KOPT-K1 (cell line): Measurements from ENCODE around the gene FADS3.

ENCODE experiments used
- H3K27ac ChIP-seq: fragments of 200-600 bp; sonication (generic); 2 replicates; pipeline ENCODE4 v1.5.1; 2016; ENCODE audit warnings: antibody characterized with exemption, mild to moderate bottlenecking, low read depth, low read length; ENCODE audit not compliant: poor library complexity, severe bottlenecking
- H3K36me3 ChIP-seq: fragments of 200-600 bp; sonication (generic); 2 replicates; pipeline ENCODE4 v1.5.1; 2017; ENCODE audit warnings: antibody characterized with exemption, mild to moderate bottlenecking, low read length, moderate library complexity; ENCODE audit not compliant: insufficient read depth
- H3K9me3 ChIP-seq: fragments of 200-600 bp; sonication (generic); 2 replicates; pipeline ENCODE4 v1.5.1; 2017; ENCODE audit warnings: antibody characterized with exemption, low read length, mild to moderate bottlenecking; ENCODE audit not compliant: insufficient read depth, poor library complexity, severe bottlenecking

FADS3 gene

DNA sequence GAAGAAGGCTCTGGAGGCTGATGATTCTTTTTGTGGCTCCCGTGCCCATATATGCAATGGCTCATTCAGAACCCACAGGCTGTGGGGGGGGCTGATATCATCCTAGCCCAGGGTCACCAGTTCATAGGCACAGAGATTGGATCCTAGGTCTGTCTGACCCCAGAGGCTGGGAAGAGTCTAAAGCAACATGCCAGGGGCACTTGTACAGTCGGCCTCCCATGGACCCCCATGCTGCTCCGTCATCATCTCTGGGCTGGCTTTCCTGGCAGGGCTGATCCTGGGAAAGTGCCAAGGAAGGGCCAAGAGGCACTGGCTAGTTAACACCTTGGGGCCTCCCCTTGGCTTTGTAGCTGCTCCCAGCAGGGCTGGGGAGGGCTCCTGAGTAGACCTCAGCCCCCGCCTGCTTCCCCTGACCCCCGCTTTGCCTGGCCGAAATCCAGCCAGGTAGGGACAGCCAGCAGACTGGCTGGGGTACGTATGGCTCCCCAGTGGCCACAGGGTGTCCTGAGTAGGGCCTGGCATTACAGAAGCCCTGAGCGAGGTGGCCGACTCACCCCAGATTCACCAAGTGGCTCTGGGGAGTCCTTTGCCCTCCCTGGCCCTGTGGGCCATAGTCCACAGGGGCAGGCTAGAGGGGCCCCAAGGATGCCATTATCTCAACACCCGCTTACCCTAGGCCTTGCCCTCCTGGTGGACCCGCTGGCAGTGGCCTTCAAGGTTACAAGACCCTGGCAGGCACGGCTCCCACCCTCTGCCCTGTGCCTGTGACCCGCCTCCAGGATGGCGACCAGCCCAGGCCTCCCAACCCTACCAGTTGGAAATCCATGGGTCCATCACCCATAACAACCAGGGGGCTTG, 22.5 kb downstream of the FADS3 start:
- H3K27ac ChIP-seq, result no peak overlapping the region
- H3K9me3 ChIP-seq, result no peaks in the 10 kb centered on the region
- H3K36me3 ChIP-seq, result peaks cover 38% of the 10 kb centered on the region

DNA sequence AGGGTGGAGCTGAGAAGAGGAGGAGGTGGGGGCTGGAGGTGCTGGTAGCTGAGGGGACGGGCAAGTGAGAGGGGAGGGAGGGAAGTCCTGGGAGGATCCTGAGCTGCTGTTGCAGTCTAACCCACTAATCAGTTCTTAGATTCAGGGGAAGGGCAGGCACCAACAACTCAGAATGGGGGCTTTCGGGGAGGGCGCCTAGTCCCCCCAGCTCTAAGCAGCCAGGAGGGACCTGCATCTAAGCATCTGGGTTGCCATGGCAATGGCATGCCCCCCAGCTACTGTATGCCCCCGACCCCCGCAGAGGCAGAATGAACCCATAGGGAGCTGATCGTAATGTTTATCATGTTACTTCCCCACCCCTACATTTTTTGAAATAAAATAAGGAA, 24.4 kb downstream of the FADS3 start:
- H3K36me3 ChIP-seq, result peaks cover 57% of the 10 kb centered on the region
- H3K9me3 ChIP-seq, result no peaks in the 10 kb centered on the region
- H3K27ac ChIP-seq, result no peak overlapping the region

DNA sequence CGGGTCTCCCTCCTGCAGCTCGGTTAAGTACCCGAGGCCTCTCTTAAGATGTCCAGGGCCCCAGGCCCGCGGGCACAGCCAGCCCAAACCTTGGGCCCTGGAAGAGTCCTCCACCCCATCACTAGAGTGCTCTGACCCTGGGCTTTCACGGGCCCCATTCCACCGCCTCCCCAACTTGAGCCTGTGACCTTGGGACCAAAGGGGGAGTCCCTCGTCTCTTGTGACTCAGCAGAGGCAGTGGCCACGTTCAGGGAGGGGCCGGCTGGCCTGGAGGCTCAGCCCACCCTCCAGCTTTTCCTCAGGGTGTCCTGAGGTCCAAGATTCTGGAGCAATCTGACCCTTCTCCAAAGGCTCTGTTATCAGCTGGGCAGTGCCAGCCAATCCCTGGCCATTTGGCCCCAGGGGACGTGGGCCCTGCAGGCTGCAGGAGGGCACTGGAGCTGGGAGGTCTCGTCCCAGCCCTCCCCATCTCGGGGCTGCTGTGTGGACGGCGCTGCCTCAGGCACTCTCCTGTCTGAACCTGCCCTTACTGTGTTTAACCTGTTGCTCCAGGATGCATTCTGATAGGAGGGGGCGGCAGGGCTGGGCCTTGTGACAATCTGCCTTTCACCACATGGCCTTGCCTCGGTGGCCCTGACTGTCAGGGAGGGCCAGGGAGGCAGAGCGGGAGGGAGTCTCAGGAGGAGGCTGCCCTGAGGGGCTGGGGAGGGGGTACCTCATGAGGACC, 25.0 kb downstream of the FADS3 start:
- H3K36me3 ChIP-seq, result peaks cover 62% of the 10 kb centered on the region
- H3K9me3 ChIP-seq, result no peaks in the 10 kb centered on the region
- no peak overlapping the region for H3K27ac ChIP-seq

DNA sequence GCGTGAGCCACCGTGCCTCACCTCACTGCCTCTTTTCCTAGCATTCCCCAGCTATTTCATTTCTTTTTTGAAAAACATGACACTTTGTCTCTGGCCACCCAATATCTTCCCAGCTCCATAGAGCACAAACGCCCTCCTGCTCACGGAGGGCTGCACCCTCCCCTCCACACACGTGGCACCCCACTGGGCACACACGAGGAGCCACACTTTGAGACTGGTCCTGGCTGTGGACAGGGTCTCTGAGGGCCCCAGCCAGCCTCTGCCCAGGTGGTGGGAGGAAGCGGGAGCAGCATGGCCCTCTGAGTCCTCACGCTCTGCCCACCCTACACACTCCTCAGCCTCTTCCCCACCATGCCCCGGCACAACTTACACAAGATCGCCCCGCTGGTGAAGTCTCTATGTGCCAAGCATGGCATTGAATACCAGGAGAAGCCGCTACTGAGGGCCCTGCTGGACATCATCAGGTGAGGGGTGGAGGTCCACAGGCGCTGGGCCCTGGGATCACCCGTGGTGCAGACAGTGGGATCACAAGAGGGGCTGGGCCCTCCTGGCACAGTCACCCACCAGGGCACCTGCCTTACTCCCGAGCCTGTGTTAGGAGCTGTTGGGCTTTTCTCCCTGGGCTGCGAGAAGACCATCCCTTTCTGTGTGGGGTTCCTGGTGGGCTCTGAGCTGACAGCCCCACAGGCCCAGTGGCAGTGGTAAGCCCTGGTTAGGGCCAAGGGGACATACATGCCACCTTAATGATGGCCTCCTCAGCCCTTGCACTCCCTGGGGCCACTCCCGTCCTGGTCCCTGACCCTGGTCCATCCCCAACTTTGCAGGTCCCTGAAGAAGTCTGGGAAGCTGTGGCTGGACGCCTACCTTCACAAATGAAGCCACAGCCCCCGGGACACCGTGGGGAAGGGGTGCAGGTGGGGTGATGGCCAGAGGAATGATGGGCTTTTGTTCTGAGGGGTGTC, 26.2 kb downstream of the FADS3 start:
- Histone ChIP-seq H3K36me3 (peaks cover 75% of the 10 kb centered on the region), H3K9me3 (no peaks in the 10 kb centered on the region), H3K27ac (no peak overlapping the region)

DNA sequence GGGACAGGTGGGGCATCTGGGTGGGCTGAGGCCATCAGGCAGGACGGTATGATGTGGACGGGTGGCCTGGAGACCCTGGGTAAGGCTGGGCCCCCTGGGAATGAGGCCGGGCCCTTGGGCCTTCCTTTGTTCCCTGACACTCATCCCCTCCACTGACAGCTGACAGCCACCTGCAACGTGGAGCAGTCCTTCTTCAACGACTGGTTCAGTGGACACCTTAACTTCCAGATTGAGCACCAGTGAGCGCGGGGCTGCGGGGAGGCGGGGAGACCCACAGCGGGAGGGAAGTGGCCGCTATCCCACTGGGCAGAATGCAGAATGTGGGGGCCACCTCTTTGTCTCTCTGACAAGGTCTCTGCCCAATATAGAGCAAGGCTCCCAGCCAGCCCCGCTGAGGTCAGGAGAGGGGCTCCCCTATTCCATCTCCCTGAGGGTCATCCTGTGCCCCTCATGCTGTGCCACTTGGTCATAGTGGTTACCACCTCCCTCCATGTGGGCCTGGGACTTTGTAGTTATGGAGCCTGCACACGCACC, 27.7 kb downstream of the FADS3 start:
- Histone ChIP-seq H3K36me3 (peaks cover 90% of the 10 kb centered on the region), H3K27ac (no peak overlapping the region), H3K9me3 (no peaks in the 10 kb centered on the region)

DNA sequence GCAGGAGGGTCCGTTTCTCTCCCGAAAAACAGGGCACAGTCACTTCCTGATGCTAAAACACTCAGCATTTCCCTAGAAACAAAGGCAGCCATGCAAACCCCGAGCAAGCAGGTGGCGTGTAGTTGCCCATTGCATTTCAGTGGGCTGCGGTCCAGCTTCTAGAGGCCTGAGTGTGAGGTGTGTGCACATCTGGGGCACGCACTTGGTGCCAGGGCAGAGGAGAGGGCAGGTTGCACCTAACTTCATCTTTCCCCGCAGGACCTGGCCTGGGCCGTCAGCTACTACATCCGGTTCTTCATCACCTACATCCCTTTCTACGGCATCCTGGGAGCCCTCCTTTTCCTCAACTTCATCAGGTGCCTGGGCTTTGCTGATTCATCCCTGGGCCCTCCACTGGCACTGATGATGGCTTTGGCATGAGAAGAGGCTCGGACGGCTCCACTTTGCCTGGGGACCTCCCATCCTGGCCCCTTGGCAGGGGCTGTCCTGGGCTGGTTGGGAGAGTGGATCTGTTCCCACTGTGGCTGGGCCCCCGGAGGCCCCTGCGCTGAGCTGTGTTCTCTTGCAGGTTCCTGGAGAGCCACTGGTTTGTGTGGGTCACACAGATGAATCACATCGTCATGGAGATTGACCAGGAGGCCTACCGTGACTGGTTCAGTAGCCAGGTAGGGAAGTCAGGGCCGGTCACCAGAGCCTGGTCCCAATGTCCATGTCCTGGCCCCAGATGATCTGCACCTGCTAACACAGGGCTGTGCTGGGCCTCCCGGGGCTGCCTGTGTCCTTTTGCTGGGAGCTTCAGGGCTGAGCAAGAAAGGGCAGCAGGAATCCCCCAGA, 28.4 kb downstream of the FADS3 start:
- Histone ChIP-seq H3K27ac (no peak overlapping the region), H3K36me3 (peaks cover 96% of the 10 kb centered on the region), H3K9me3 (no peaks in the 10 kb centered on the region)

DNA sequence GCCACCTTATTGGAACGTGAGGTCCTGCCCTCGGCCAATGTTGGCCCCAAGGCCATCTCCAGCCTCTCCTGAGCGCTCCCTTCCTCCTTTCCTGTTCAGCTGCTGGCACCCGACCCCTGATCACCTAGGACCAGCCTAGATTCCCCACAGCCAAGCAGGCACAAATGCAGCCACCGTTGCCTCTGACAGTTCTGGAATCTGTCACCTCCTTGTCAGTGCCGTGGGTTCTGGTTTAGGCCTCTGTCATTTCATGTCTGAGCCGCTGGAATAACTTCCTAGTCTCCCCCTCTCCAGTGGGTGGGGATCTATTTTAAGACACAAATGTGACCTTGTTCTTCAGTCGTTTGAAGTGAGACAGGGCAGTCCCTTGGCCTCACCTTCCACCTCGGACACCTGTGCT, 29.7 kb downstream of the FADS3 start:
- peaks cover 100% of the 10 kb centered on the region for H3K36me3 ChIP-seq
- no peaks in the 10 kb centered on the region for H3K9me3 ChIP-seq
- H3K27ac ChIP-seq, result no peak overlapping the region

DNA sequence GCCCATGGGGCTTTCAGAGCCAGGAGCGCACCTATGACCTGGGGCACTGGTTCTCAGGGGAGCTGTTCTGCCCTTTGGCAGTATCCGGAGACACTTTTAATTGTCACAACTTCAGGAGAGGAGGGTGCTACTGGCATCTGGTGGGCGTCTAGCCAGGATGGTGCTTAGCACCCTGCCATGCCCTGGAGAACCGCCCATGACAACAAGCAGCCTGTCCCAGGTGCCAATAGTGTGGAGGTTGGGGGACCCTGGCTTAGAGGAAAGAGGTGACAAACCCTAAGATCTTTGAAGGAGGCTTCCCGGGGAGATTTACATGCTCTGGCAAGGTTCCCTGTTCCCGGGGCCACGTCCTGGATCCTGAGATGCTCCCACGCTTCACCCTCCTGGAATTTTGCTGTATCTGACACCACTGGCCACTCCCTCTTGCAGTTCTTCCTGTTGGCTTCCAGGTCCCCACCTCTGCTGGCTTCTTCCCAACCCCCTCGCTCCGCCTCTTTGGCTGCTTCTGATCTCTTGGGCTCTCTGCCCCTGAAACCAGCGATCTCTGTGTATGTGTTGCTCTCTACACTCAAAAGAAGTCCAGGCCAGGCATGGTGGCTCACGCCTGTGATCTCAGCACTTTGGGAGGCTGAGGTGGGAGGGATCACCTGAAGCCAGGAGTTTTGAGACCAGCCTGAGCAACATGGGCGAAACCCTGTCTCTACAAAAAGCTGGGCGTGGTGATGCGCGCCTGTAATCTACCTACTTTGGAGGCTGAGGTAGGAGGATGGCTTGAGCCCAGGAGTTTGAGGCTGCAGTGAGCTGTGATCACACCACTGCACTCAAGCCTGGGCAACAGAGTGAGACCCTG, 31.1 kb downstream of the FADS3 start:
- Histone ChIP-seq H3K9me3 (no peaks in the 10 kb centered on the region), H3K27ac (no peak overlapping the region), H3K36me3 (peaks cover 100% of the 10 kb centered on the region)

DNA sequence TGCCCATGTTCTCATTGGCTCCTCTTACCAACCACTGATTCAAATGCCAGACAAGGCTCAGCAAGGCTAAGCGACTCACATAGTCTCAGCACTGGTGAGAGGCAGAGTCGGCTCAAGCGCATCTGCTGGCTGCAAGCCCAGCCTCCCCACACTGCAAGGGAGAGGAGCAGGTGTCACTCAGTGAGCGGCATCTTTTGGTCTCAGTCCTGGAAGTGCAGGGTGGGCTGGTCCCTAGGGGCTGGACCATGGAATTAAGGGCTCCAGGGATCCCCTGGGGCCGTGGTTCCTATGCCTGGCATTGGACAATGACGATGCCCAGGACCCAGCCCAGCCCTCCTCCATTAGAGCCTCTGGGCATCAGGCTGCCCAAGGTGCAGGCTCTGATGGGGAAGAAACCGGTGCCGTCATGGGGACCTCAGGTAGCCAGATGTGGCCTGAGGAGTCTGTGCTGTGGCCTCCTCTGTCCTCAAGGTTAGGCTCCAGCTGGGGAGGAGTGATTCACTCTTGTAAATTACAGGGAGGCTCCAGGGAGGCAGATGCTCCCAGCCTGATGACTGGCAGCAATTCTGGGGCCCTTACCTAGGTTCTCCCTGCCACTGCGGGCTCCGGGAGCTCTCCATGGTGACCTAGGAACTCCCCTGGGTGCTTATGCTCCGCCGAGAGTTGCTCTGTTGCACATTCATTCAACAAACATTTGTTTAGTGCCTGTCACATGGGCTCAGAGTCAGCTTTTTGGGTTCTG, 35.2 kb downstream of the FADS3 start:
- H3K27ac ChIP-seq, result no peak overlapping the region

DNA sequence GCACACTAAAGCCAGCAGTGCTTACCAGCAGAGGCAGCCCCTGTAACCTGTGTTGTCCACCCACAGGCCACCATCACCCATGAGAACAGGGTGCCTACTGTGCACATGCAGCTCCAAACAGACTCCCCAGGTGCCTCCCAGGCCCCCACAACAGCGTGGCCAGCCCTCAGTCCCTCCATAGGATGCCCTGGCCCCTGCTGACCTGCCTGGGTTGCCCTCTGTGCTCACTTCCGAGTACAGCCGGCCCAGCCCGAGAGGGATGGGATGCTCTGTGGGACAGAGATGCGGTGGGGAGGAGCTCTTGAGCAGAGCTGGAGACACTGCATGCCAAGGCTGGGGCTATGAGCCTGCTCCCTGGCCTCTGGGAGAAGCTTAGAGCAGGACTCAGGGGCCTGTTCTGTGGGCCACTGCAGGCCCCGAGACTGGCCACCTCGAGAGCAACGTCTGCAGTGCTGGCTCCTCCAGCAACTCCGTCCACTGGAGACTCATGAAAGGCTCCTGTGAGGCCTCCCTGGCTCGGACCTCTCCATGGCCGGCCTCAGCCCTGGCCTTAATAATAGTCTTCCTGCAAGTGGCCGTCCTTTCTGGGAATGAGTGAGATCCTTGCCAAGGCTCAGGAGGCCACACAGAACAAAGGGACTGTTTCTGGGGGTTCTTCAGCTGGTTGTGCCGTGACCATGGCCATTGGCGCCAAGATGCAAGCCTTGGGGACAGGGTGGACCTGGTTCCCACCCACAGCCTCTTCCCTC, 36.2 kb downstream of the FADS3 start:
- H3K9me3 ChIP-seq, result no peaks in the 10 kb centered on the region
- H3K27ac ChIP-seq, result no peak overlapping the region
- H3K36me3 ChIP-seq, result peaks cover 100% of the 10 kb centered on the region

More for the DNA sequence above, 35.2 kb downstream of the FADS3 start:
- H3K9me3 ChIP-seq, result no peaks in the 10 kb centered on the region
- peaks cover 100% of the 10 kb centered on the region for H3K36me3 ChIP-seq

DNA sequence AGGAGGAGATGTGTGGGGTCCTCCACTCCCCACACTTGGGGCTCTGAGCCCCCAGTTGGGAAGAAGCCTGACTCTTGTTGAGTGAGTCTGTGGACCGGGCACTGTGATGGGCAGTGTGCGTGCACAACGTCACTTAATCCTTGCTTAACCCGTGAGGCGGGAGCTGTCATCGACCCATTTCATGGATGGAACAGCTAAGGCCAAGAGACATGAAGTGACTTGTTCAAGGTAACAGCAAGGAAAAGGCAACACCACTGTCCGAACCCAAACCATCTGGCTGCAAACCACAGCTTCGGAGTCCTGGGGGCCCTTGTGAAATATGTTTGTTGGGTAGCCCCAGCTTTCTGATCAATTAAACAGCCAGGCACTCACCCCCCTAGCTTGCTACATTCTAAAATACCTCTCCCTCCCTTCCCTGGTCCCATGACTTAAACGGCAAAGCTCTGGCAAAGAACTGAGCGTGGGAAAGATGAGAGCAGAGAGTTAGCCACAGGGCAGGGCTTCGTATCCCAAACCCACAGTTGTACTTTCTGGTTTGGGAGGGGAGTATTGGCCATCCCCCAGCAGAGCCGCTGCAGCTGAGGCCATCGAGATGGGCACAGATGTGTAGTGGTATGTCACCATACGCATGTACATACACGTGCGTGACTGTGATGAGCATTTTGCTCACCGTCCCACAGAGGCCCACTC, 37.0 kb downstream of the FADS3 start:
- no peak overlapping the region for H3K27ac ChIP-seq

DNA sequence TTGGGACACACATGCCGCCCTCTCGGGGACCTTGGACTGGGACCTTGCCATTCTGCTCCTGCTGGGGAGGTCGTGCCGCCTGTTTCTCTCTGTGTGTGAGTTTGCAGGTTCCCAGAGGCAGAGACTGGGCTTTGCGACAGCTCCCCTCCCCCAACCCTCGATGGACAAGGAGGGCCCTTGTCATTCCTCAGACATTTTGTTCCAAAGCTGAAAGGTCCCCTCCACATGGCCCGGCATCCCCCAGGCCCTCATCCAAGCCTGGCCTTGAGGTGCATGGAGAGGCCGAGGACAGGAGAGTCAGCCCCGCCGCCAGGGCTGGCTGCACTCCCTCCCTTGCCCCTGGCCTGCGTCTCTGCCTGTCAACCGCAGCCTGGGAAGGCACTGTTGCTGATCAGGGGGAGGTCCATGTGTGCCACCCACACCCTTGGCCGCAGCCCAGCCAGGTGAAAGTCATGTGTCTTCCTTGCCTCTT, 37.6 kb downstream of the FADS3 start:
- Histone ChIP-seq H3K36me3 (peaks cover 100% of the 10 kb centered on the region), H3K27ac (no peak overlapping the region), H3K9me3 (no peaks in the 10 kb centered on the region)

More for the DNA sequence above, 37.0 kb downstream of the FADS3 start:
- H3K36me3 ChIP-seq, result peaks cover 100% of the 10 kb centered on the region
- H3K9me3 ChIP-seq, result no peaks in the 10 kb centered on the region
